ENCODE results near the gene CSNK2A1. TPM values are rescaled to one million over a fixed set of nuclear protein-coding genes. Genes with fewer than 3 reads are reported as not detected.

The CSNK2A1 gene
- total and polyA plus RNA-seq, 2 of the 8 experiments (the other 6 are each of a cell fraction or from before 2014, with no cell fraction given): 117 to 260 TPM

GRCh38 chr20:440148-440547 is 103.4 kb downstream of the CSNK2A1 start:
- Histone ChIP-seq H3K27ac (ENCODE audit: low read depth, low read length) (no peak overlapping the region), H3K14ac (ENCODE audit: insufficient read length) (no peak overlapping the region), H3K36me3 (ENCODE audit: control insufficient read depth in 2 of 4, insufficient read depth in 4 of 4, low read length in 3 of 4) (peaks cover 22 to 78% (median 39%) of the 10 kb centered on the region in 4 experiments; a peak in 7 of 8 replicates), H2BK20ac (ENCODE audit: low read length) (no peak overlapping the region), H2AK5ac (ENCODE audit: low read depth, low read length) (no peak overlapping the region), H3K27me3 (replicated peaks in 1 of 4; ENCODE audit: control insufficient read depth in 3 of 4, extremely low read depth in 1 of 4, insufficient read depth in 3 of 4, low read length in 3 of 4) (peaks cover 0 to 6% (median under 1%) of the 10 kb centered on the region in 4 experiments; a peak in 4 of 7 replicates), H2AFZ (ENCODE audit: low read length) (no peak overlapping the region), H4K8ac (ENCODE audit: extremely low read depth, insufficient read depth, low read length) (no peak overlapping the region), H2BK15ac (ENCODE audit: low read length) (no peak overlapping the region), H3K4me3 (ENCODE audit: extremely low read depth in 1 of 4, insufficient read depth in 2 of 4, low read depth in 3 of 4, low read length in 4 of 4) (no peak overlapping the region), H3K4me1 (replicated peaks in 1 of 4; ENCODE audit: control insufficient read depth in 3 of 4, insufficient read depth in 4 of 4, low read length in 3 of 4) (peaks cover 0 to 2% (median 0%) of the 10 kb centered on the region in 4 experiments; a peak in 2 of 7 replicates), H2BK5ac (ENCODE audit: low read depth, low read length) (no peak overlapping the region), H2BK120ac (replicated peaks; ENCODE audit: low read depth, low read length) (no peak overlapping the region), H3K4ac (replicated peaks; ENCODE audit: insufficient read length, low read depth, low read length) (no peak overlapping the region), H4K91ac (replicated peaks; ENCODE audit: insufficient read length, low read length) (no peak overlapping the region), H3K23ac (ENCODE audit: insufficient read length) (no peak overlapping the region), H3K23me2 (ENCODE audit: low read depth, low read length) (no peaks in the 10 kb centered on the region), H2BK12ac (ENCODE audit: low read depth, low read length) (no peak overlapping the region), H4K20me1 (replicated peaks in 1 of 2; ENCODE audit: control insufficient read depth in 1 of 2, insufficient read depth in 2 of 2, low read length in 2 of 2) (peaks cover 0 to 12% of the 10 kb centered on the region in 2 experiments), H4K5ac (ENCODE audit: insufficient read length, low read depth, low read length) (no peak overlapping the region), H3K9ac (replicated peaks in 1 of 4; ENCODE audit: extremely low read depth in 1 of 4, low read depth in 3 of 4, low read length in 3 of 4) (no peak overlapping the region), H3K18ac (ENCODE audit: extremely low read depth, low read length) (no peak overlapping the region), H3K79me1 (ENCODE audit: low read depth, low read length) (no peaks in the 10 kb centered on the region; the same call in 1 of the 2 replicates), H3K4me2 (ENCODE audit: insufficient read depth in 1 of 2, low read depth in 2 of 2, low read length in 2 of 2) (no peak overlapping the region), H3K9me3 (ENCODE audit: insufficient read depth in 2 of 2, low read depth in 1 of 2, low read length in 1 of 2) (no peaks in the 10 kb centered on the region), H3K56ac (replicated peaks; ENCODE audit: insufficient read length, low read depth, low read length) (no peak overlapping the region), H3K79me2 (ENCODE audit: control insufficient read depth in 1 of 2, insufficient read depth in 2 of 2, low read length in 2 of 2) (no peaks in the 10 kb centered on the region)
- FAIRE-seq (no peak), DNase-seq (ENCODE audit: low read depth in 1 of 2, low spot score in 2 of 2) (no peak)
- TF ChIP-seq RNF2 (IDR thresholded peaks at IDR 0.05; ENCODE audit: borderline replicate concordance, low read depth, low read length, missing control alignments, poor library complexity, severe bottlenecking) (no peak), CREB1 (IDR thresholded peaks at IDR 0.05) (no peak), CHD2 (IDR thresholded peaks at IDR 0.05; ENCODE audit: low read length) (no peak), BRCA1 (IDR thresholded peaks at IDR 0.05; ENCODE audit: low read depth, low read length) (no peak), CTCF (IDR thresholded peaks at IDR 0.05; ENCODE audit: control extremely low read depth in 1 of 3, insufficient read depth in 1 of 3, low read depth in 1 of 3, low read length in 3 of 3) (no peak)
- POLR2A ChIA-PET (ENCODE audit: partially characterized antibody): no interaction called here
- CTCF ChIA-PET (ENCODE audit: partially characterized antibody): interaction anchor here (1.0 to 1.2 kb wide), 2 partner anchors 9 to 77 kb away, joined by 3 read pairs; no protein-coding TSS in a partner anchor
- WGBS, 2 experiments (ENCODE audit: extremely low coverage in 1 of 2, insufficient coverage in 1 of 2, insufficient read length in 1 of 2, insufficient replicate concordance in 2 of 2, low coverage in 1 of 2, low lambda C conversion rate in 2 of 2, missing lambda C conversion rate in 1 of 2): 96% methylated on average over 7 of the region's 7 CpGs; no CpG with 5 or more reads in 1 of the 2 experiments

All from H1 (cell line).